Right renal cortex interstitium (tissue), 3 donors: ENCODE results near the gene GABRG3. TPM values are rescaled to one million over a fixed set of nuclear protein-coding genes. Genes with fewer than 3 reads are reported as not detected.

Source experiments
- DNase-seq, 3 donors: peaks; one replicate each; pipeline ENCODE4 v3.0.0-alpha.2; 2013; ENCODE audit warnings: low read depth in 3 of 3, low spot score in 2 of 3
- polyA plus RNA-seq, 3 donors: library from polyadenylated mRNA; unstranded; fragments of 120-200 nt; gene quantifications; one replicate each; pipeline ENCODE4 v1.2.1, GENCODE V29; 2013; ENCODE audit not compliant: insufficient read length in 3 of 3

Gene GABRG3
- polyA plus RNA-seq, 3 donors, result 0.96 to 2.4 (median 2.2) TPM

GRCh38 chr15:27454281-27455075 lies 483.5 kb downstream of the GABRG3 start:
- DNase-seq, result no peak

DNA sequence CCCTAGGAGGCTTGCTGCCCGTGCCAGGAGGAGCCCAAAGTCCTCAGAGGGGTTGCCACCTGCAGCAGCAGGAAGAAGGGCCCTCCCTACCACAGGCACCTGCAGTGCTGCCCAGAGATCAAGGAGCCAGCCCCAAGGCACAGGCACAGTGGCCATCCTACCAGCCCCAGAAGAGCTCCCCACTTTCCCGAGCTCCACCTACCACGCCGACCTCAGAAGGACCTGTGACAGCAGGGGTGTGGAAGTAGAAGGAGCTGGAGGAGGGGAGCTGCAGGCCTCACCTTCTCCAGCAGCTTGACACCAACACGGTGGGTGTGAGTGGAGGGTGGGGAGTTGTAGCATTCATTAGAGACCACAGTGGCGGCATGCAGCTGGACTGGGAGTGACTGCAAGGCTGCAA lies 485.8 kb downstream of the GABRG3 start:
- DNase-seq, result no peak

GRCh38 chr15:27457766-27458165 lies 486.8 kb downstream of the GABRG3 start:
- DNase-seq, result no peak

DNA sequence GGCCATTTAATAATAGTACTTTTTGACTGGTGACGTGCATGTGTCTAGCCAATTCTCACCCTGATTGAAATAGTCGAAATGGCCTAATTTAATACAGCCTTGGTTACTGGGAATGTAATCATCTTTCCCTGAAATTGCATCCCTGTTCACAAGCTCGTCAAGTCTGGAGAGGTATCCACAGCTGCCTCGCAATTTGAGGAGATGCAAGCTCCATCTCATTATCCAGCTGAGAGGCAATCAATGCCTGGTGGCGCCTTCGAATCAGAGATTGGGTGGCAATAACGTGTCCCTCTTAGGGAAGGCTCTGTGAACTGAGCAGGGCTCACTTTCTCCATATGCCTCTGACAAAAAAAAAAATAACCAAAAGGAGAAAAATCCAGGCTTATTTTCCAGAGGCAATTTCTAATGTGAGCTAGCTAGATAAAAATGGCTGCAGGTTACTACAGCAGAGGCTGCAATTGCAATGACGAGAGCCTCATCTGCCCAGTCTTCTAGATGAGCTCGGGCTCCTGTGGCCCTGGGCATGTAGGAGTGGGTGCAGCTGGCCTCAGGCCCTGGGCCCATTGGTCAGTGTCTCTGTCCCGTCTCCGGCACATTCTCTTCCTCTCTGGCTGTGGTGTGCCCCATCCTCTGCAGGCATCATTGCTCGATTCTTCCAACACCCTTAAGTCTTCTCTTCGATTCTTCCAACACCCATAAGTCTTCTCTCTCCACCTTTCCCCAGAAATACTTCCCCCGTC lies 487.5 kb downstream of the GABRG3 start:
- no peak for DNase-seq

- DNase-seq, result no peak
These were observed 488.9 kb downstream of the GABRG3 start for GRCh38 chr15:27459836-27460235.

DNA sequence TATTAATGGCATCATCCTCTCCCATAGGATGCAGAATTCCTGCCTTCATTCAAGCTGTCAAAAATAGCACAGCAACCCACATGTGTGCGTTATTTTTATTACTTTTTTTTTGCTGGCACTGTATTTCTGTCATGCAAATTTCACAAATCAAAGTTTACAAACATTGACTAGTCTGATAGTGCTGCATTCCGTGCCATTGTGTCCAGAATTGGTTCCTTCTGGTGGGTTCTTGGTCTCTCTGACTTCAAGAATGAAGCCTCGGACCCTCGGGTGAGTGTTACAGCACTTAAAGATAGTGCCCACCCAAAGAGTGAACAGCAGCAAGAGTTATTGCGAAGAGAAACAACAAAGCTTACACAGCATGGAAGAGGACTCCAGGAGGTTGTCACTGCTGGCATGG lies 490.2 kb downstream of the GABRG3 start:
- no peak for DNase-seq

GRCh38 chr15:27463525-27464088 lies 492.6 kb downstream of the GABRG3 start:
- DNase-seq, result no peak

DNA sequence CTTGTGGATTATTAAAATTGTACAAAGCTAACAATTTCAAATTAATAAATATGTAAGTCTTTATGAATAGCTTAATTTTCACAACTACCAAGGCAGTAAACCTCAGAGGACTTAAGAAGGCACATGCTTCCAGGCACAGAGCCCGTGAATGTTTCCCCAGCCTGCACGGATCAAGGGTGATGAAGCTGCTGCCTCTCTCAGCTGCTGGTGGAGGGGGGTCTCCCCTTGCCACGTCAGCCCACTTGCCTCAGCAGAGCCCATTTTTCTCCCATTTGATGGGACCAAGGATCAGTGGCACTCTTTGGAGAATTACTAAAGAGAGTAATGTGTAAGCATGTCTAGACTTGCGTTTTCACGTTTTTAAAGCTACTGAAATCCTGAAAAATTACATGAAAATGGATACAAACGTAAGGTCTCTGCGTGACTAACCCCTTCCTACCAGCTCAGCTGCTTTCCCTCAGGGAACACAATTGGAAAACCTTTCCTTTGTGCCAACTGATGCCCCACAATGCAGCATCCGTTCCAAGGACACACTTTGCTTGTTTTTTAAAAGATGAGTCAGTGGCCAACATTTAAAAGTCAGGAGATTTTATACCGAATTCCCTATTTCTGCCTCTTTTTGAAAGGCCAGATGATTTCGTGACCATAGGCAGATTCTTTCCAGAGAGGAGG lies 494.1 kb downstream of the GABRG3 start:
- DNase-seq, result no peak

DNA sequence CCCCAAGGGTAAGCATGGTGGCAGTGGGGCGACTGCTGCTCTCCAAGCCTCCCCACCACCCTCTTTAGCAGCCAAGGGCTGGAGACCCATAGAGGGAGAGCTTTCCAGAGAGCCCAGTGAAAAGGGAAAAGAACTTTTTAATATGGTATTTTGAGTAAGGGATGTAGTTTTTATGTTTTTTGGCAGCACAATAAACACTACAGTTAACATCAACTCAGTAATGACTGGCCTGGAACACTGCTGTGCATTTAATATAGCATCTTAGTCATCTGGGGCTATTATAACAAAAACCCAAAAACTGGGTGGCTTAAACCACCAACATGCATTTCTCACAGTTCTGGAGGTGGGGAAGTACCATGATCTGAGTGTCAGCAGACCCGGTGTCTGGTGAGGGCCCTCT lies 495.8 kb downstream of the GABRG3 start:
- no peak for DNase-seq

DNA sequence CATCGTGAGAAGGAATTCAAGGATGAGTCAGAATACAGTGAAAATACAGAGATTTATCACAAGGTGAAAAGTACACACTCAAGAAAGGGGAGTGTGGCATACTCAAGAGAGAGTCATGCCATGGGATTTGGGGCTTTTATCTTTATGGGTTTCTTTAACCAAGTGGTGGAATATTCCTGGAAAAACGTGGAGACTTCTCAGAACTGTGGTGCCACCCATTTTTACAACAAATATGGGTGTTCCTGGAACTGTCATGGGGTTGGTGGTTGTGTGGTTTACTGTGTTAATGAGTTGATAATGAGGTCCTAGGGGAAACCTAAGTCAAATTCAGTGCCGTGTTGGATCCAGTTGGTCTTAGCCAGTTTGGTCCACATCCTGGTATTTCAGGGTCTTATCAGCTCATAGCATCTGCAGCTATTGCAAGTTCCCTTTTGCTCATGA lies 497.2 kb downstream of the GABRG3 start:
- DNase-seq, result no peak

GRCh38 chr15:27473845-27474244 lies 502.9 kb downstream of the GABRG3 start:
- DNase-seq, result no peak

GRCh38 chr15:27475395-27475794 lies 504.4 kb downstream of the GABRG3 start:
- DNase-seq, result no peak

- DNase-seq, result no peak
These were observed 508.5 kb downstream of the GABRG3 start for GRCh38 chr15:27479296-27480140.

DNA sequence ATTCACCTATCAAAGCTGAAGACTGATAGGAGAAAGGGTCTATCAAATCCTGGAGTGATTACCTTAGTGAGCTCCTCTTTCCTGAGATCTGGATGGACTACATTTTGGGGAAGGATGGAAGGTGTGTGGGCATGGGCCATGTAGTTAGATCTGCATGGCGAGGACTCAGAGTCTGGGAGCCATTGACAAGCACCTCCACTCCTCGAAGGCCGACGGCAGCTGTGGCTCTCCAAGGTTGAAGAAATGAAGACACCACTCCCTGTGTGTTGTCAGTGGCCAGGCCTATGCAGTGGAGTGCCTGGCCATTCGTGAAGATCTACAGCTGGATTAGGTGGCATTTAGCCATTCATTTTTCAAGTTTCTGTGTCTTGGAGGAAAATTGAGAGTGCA lies 509.2 kb downstream of the GABRG3 start:
- DNase-seq, result no peak

DNA sequence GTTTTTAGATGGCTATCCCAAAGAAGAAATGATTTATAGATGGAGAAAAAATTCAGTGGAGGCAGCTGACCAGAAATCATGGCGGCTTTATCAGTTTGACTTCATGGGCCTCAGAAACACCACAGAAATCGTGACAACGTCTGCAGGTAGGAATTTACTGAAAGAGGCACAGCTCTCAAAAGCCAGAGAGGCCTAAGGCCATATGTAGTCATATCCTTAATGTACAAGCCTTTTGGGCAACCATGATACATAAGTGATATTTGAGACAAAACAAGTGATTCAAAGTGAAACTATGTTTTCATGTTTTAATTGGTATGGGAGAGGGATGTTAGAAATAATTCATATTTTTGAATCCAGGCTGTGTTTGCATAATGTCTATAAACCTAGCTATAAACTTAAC lies 509.7 kb downstream of the GABRG3 start:
- DNase-seq, result no peak

DNA sequence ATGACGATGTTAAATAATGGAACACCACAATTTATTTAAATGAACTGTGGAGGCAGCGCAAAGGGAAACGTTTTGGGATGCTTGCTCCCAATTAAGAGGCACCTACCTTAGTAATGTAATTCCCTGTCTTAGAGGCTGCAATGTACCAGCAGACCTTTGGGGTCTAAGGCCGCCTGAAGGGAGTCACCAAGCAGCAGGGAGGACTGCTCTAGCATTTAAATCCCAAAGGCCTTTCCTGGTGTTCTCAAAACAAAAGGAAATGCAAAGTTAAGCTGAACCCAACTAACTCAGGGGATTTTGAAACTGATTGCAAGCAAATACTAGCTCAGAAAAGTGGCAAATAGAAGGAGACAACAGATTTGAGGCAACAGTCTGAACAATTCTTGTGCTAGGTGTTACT lies 510.8 kb downstream of the GABRG3 start:
- no peak for DNase-seq

- no peak for DNase-seq
These were observed 511.3 kb downstream of the GABRG3 start for GRCh38 chr15:27482287-27482686.

- DNase-seq, result no peak
These were observed 512.1 kb downstream of the GABRG3 start for GRCh38 chr15:27483124-27483523.

DNA sequence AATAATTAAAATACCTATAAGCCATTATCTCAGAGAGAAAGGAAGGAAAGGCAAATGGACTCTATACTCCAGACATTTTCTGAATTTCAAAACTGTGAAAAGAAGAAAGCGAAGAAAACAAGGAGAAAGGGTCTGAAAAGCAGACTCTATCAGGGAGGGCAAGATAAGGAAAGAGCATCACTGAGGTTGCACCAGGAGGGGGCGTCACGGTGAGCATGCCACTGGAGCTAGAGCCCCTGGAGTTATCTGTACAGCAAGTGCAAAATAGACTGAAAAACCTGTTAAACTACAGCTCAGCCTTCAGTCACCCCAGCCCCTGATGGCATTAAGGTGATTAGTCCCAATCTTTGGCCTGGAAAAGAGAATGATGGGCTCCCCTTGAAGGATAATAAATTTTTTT lies 514.3 kb downstream of the GABRG3 start:
- DNase-seq, result no peak

DNA sequence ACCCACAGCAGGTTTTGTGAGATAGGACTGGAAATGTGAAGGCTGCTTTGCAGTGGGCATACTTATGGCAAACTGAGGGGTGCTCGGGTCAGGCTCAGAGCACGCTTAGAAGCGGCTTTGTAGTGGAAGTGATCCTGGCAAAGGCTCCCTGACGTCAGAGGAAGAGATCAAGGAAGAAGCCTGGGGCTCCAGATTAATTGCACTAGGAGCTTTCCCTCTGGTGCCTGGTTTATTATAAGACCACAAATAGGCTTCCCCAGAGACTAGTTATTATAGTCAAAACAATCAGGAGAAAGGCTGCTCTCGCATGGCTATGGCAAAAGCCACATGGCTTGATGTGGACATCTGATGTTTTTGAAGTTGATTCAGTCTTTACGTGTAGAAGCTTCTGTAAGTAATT lies 515.1 kb downstream of the GABRG3 start:
- DNase-seq, result no peak
